Gastroesophageal sphincter (tissue), 4 donors: ENCODE measurements around the gene TBC1D10A. TPM values are rescaled to one million over a fixed set of nuclear protein-coding genes. Genes with fewer than 3 reads are reported as not detected.

Experiments
- ATAC-seq: fragments of 150-250 bp; one replicate; pipeline ENCODE4 v1.9.1; 2016; ENCODE audit warnings: mild to moderate bottlenecking, moderate library complexity
- H3K27ac ChIP-seq, 4 donors: fragments of 200-600 bp; sonication (generic) in 3 of 4; 1 replicate in 3 of 4; 2 replicates in 1 of 4; pipeline ENCODE4 v1.5.1; 2016 to 2019
- H3K27me3 ChIP-seq: fragments of 200-600 bp; sonication (generic); one replicate; pipeline ENCODE4 v1.5.1; 2019
- H3K36me3 ChIP-seq, 2 donors: fragments of 200-600 bp; sonication (generic); one replicate each; pipeline ENCODE4 v1.5.1; 2019; ENCODE audit warnings: control low read depth in 1 of 2
- H3K4me1 ChIP-seq, 3 donors: fragments of 200-600 bp; sonication (generic); 1 replicate in 2 of 3; 2 replicates in 1 of 3; pipeline ENCODE4 v1.5.1; 2016 to 2019; ENCODE audit warnings: control low read depth in 2 of 3
- H3K4me3 ChIP-seq, 2 donors: fragments of 200-600 bp; sonication (generic); one replicate each; pipeline ENCODE4 v1.5.1; 2019; ENCODE audit warnings: mild to moderate bottlenecking in 1 of 2, moderate library complexity in 1 of 2
- H3K9me3 ChIP-seq, 3 donors: fragments of 200-600 bp; sonication (generic); one replicate each; pipeline ENCODE4 v1.5.1; 2017 to 2019; ENCODE audit warnings: control low read depth in 2 of 3
- EP300 ChIP-seq: sonication (generic); formaldehyde crosslinking; IDR thresholded peaks from one replicate; pipeline ENCODE4 v1.6.1; 2017; ENCODE audit warnings: antibody characterized with exemption, mild to moderate bottlenecking
- POLR2A ChIP-seq, 2 donors: fragments of 450-650 bp; IDR thresholded peaks; one replicate each; pipeline ENCODE4 v1.6.1; 2017; ENCODE audit warnings: antibody characterized with exemption in 2 of 2, mild to moderate bottlenecking in 2 of 2, moderate library complexity in 1 of 2
- POLR2AphosphoS5 ChIP-seq: sonication (generic); formaldehyde crosslinking; IDR thresholded peaks from one replicate; pipeline ENCODE4 v1.6.1; 2017; ENCODE audit warnings: antibody characterized with exemption
- WGBS, 2 donors: methylation state at CpG; one replicate each; pipeline ENCODE4 v1.1.5; 2018; ENCODE audit warnings: low coverage in 1 of 2; 5-methylcytosine and 5-hydroxymethylcytosine counted together
- total RNA-seq, 4 donors: library from RNA; depleted of rRNA; stranded (reverse); fragments of >200 nt; gene quantifications; one replicate each; pipeline ENCODE4 v1.1.0, GENCODE V29; 2016
- TF ChIP-seq, protein P1 (sequence below), 4 experiments: fragments of 200-600 bp in 2 of 4; fragments of 450-650 bp in 2 of 4; sonication (generic) in 1 of 4; IDR thresholded peaks; one replicate each; pipeline ENCODE4 v1.5.1; 2017 to 2019; ENCODE audit warnings: antibody characterized with exemption in 4 of 4, mild to moderate bottlenecking in 2 of 4, moderate library complexity in 2 of 4

Gene TBC1D10A
- total RNA-seq, 4 donors from 2014 or later = 25.3 to 30.8 (median 26.0) TPM

DNA sequence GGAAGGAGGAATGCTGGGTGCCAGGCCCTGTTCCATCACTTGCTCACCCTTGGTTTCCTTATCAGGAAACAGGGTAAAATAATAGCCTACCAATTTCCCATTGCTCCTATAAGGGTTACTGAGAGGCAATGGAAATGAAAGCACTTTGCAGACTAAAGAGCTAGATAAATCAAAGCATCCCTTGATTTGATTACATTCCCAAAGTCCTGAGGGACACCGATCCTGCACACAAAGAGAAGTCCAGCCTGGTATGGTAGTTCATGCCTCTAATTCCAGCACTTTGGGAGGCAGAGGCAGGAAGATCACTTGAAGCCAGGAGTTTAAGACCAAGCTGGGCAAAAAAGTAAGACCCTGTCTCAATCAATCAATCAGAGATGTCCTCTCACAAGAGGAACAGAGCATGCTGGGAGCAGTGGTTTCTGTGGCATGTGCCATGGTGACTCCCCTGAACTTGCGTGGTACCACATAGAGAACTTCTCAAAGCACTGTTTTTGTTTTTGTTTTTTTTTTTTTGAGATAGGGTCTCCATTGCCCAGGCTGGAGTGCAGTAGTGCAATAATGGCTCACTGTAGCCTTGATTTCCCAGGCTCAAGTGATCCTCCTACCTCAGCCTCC, 10.7 kb downstream of the TBC1D10A start:
- TF ChIP-seq, protein P1, sequence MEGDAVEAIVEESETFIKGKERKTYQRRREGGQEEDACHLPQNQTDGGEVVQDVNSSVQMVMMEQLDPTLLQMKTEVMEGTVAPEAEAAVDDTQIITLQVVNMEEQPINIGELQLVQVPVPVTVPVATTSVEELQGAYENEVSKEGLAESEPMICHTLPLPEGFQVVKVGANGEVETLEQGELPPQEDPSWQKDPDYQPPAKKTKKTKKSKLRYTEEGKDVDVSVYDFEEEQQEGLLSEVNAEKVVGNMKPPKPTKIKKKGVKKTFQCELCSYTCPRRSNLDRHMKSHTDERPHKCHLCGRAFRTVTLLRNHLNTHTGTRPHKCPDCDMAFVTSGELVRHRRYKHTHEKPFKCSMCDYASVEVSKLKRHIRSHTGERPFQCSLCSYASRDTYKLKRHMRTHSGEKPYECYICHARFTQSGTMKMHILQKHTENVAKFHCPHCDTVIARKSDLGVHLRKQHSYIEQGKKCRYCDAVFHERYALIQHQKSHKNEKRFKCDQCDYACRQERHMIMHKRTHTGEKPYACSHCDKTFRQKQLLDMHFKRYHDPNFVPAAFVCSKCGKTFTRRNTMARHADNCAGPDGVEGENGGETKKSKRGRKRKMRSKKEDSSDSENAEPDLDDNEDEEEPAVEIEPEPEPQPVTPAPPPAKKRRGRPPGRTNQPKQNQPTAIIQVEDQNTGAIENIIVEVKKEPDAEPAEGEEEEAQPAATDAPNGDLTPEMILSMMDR (IDR thresholded peaks at IDR 0.05) = no peak
- TF ChIP-seq POLR2A (IDR thresholded peaks at IDR 0.05) (no peak), EP300 (no peak), POLR2AphosphoS5 (no peak)
- H3K9me3 ChIP-seq = no peaks in the 10 kb centered on the region
- WGBS, 2 donors = 64 to 80% methylated on average over 2 of the region's 2 CpGs
- no peak for ATAC-seq
- H3K4me3 ChIP-seq = no peak overlapping the region
- peaks cover 4 to 100% (median 51%) of the 10 kb centered on the region in 3 donors for H3K4me1 ChIP-seq
- H3K27ac ChIP-seq = peak overlapping the region in 3 of 4 donors; percentile 8 to 35 (median 9)
- peaks cover 0 to 20% of the 10 kb centered on the region in 2 donors for H3K36me3 ChIP-seq
- H3K27me3 ChIP-seq = no peaks in the 10 kb centered on the region

- 84 to 94% methylated on average over 4 to 6 of the region's 8 CpGs for WGBS, 2 donors
- Histone ChIP-seq H3K27me3 (no peaks in the 10 kb centered on the region), H3K4me3 (no peak overlapping the region), H3K36me3 (peaks cover 0 to 9% of the 10 kb centered on the region in 2 donors), H3K9me3 (no peaks in the 10 kb centered on the region), H3K27ac (peak overlapping the region in 2 of 4 donors; percentile 8 to 35), H3K4me1 (peaks cover 9 to 100% (median 53%) of the 10 kb centered on the region in 3 donors)
- TF ChIP-seq POLR2A (IDR thresholded peaks at IDR 0.05) (no peak), EP300 (no peak), POLR2AphosphoS5 (no peak)
- TF ChIP-seq, protein P1 (IDR thresholded peaks at IDR 0.05) = no peak
- no peak for ATAC-seq
Measured at GRCh38 chr22:30314915-30315314, 11.8 kb downstream of the TBC1D10A start.

DNA sequence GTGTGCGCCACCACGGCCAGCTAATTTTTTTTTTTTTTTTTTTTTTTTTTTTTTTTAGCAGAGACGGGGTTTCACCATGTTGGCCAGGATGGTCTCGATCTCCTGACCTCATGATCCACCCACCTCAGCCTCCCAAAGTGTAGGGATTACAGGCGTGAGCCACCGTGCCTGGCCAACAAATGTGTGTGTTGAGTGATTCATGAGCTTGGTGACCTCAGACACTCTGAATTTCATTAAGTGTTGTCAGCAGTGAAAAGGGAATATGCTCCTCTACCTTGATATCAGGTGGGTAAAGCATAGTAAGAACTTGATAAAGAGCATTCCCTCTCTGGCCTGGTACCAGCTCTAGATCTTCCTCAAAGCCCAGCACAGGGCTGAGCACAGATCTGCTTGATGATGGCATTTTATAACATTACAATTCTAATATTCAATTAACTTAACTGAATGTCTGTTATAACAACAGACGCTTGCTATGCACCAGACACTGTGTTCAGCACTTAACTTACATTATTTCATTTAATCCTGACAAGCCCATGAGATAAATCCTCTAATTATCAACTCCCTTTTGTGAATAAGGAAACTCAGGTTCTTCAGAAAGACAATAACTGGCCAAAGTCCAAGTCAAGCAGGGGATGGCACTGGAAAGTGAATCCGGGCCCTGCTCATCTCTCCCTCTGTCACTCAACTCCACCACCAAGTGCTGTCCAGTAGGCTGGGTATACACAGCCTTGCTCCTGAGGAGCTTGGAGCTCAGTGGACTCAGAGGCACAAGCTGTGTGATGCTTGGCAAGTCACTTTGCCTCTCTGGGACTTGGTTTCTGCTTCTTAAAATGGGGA, 13.0 kb downstream of the TBC1D10A start:
- WGBS, 2 donors = 44 to 65% methylated on average over 2 of the region's 8 CpGs

DNA sequence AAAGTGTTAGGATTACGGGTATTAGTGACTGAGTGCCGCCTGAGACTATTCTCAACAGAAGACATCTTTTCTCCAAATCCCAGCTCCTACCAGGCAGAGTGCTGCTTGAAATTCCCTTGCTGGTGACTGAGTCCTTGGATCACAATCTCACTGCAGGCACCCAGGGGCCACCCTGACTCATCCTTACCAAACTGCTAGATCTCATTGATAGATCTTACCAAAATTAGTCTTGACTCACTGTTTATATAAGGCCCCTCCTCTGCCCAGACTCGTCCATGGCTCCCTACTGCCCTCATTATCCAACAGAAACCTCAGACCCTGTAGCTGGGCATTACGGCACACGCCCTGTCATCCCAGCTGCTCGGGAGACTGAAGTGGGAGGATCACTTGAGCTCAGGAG, 14.7 kb downstream of the TBC1D10A start:
- peak; percentile 8 for ATAC-seq
- WGBS, 2 donors = 36 to 67% methylated on average over 3 to 4 of the region's 6 CpGs
- H3K4me1 ChIP-seq = peaks cover 12 to 100% (median 54%) of the 10 kb centered on the region in 3 donors
- no peaks in the 10 kb centered on the region for H3K9me3 ChIP-seq
- TF ChIP-seq, protein P1 (IDR thresholded peaks at IDR 0.05) = no peak
- TF ChIP-seq POLR2AphosphoS5 = peak; percentile 54
- TF ChIP-seq POLR2A (IDR thresholded peaks at IDR 0.05) = no peak
- no peak for TF ChIP-seq EP300
- no peaks in the 10 kb centered on the region for H3K27me3 ChIP-seq
- no peak overlapping the region for H3K4me3 ChIP-seq
- no peaks in the 10 kb centered on the region for H3K36me3 ChIP-seq
- H3K27ac ChIP-seq = peak overlapping the region; percentile 64 to 90 (median 88)

More for the DNA sequence above, 13.0 kb downstream of the TBC1D10A start:
- Histone ChIP-seq H3K9me3 (no peaks in the 10 kb centered on the region), H3K27ac (peak overlapping the region in 3 of 4 donors; percentile 7 to 50 (median 18)), H3K4me3 (no peak overlapping the region), H3K36me3 (no peaks in the 10 kb centered on the region), H3K4me1 (peaks cover 12 to 100% (median 55%) of the 10 kb centered on the region in 3 donors), H3K27me3 (no peaks in the 10 kb centered on the region)
- ATAC-seq = no peak
- TF ChIP-seq POLR2A (IDR thresholded peaks at IDR 0.05) (no peak), EP300 (no peak), POLR2AphosphoS5 (no peak)
- TF ChIP-seq, protein P1 (IDR thresholded peaks at IDR 0.05) = no peak
